Liver (tissue), 3 donors: ENCODE data around the gene ZNF628.

Experiments
- EGR1 ChIP-seq, 2 donors: IDR thresholded peaks; 2 replicates each; pipeline ENCODE4 v1.6.1; 2016 to 2018; ENCODE audit warnings: antibody characterized with exemption in 2 of 2, low read depth in 2 of 2
- SP1 ChIP-seq: IDR thresholded peaks from 2 replicates; pipeline ENCODE4 v1.6.1; 2018; ENCODE audit warnings: antibody characterized with exemption, mild to moderate bottlenecking
- TF ChIP-seq, protein P1 (sequence below): fragments of 150-350 bp; IDR thresholded peaks from 2 replicates; pipeline ENCODE4 v1.5.1; 2017; ENCODE audit warnings: improper control_type of control experiment, low read depth, low read length; ENCODE audit not compliant: missing input control
- donor health status: healthy.
- donor health status: healthy.

DNA sequence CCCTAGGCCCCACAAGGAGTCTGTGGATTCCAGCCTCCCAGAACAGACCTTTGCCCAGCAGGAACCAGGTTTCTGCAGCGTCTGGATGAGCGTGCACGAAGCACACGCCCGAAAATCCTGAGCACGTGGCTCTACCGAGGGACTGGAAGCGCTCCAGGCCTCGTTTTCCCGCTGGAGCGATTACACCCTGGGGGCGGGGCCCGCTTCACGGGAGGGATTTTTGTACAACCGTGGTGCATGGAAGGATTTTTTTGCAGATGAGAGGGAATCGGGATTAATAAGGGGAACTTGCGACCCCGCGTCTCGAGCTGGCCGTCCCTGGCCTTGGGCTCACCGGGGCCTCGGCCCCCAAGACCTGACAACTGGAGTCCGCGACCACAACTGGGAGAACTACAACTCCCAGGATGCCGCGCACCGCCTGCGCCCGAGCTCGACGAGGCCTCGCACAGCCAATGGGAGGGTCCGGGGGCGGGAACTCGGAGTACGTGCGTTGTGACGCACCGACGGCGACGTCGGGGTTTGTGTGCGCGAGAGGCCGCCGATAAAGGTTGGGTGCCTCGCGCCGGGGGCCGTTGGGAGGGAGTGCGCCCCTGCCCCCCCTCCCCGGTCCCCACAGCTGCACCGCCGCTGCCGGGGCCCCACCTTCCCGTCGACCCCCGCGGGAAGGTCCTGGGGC lies at the start of gene ZNF628:
- TF ChIP-seq EGR1 (IDR thresholded peaks at IDR 0.05; ENCODE audit: low read depth in 2 of 2), result no peak
- TF ChIP-seq, protein P1, sequence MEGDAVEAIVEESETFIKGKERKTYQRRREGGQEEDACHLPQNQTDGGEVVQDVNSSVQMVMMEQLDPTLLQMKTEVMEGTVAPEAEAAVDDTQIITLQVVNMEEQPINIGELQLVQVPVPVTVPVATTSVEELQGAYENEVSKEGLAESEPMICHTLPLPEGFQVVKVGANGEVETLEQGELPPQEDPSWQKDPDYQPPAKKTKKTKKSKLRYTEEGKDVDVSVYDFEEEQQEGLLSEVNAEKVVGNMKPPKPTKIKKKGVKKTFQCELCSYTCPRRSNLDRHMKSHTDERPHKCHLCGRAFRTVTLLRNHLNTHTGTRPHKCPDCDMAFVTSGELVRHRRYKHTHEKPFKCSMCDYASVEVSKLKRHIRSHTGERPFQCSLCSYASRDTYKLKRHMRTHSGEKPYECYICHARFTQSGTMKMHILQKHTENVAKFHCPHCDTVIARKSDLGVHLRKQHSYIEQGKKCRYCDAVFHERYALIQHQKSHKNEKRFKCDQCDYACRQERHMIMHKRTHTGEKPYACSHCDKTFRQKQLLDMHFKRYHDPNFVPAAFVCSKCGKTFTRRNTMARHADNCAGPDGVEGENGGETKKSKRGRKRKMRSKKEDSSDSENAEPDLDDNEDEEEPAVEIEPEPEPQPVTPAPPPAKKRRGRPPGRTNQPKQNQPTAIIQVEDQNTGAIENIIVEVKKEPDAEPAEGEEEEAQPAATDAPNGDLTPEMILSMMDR, result no peak
- TF ChIP-seq SP1, result peak; percentile 61
